GM12878 (cell line): ENCODE results near the gene GALNT12. TPM values are rescaled to one million over a fixed set of nuclear protein-coding genes. Genes with fewer than 3 reads are reported as not detected.

Experiments used
- ZBTB40 ChIP-seq: fragments of 450-650 bp; IDR thresholded peaks from 2 replicates; pipeline ENCODE4 v1.6.1; 2016; ENCODE audit warnings: mild to moderate bottlenecking, moderate library complexity, borderline replicate concordance
- polyA plus RNA-seq, 11 experiments: library from polyadenylated mRNA; depleted of rRNA in 4 of 11; unstranded in 6 of 11; stranded (reverse) in 5 of 11; fragments of >200 nt; fragmentation: Nextera tagmentation in 4 of 11; fragmentation: Illumina TruSeq in 1 of 11; extraction: Ambion mirVana in 4 of 11; extraction: Trizol in 1 of 11; gene quantifications; 1 replicate in 1 of 11; 2 replicates in 10 of 11; pipeline versions ENCODE4 v1.2.1 to v1.2.3, GENCODE V29; 2011 to 2016; ENCODE audit warnings: inconsistent platforms in 2 of 11, missing spikeins in 2 of 11, low read depth in 1 of 11
- total RNA-seq, 4 experiments: library from RNA; depleted of rRNA in 3 of 4; stranded (reverse); fragments of >200 nt in 3 of 4; fragmentation: Illumina TruSeq in 1 of 4; extraction: Trizol in 1 of 4; gene quantifications; 2 replicates each; pipeline versions ENCODE4 v1.2.1 to v1.2.3, GENCODE V29; 2013 to 2021

Gene GALNT12
- total and polyA plus RNA-seq, 10 of the 15 experiments (the other 5 are each of a cell fraction or from before 2014, with no cell fraction given), result 0.13 to 5.3 (median 3.2) TPM

- no peak for TF ChIP-seq ZBTB40
These were observed 92.1 kb downstream of the GALNT12 start (continued) for GRCh38 chr9:98899408-98900056.

Other genes with a start within 250 kb of the GALNT12 start
- 0.06 and 0.33 TPM in 2 replicates for gene GABBR2, start 98.7 kb upstream of the GALNT12 start, total RNA-seq (2014; rRNA removed)
- 0.04 and 0.05 TPM in 2 replicates for gene GABBR2, start 98.7 kb upstream of the GALNT12 start, total RNA-seq (2014; rRNA removed; fragmentation: Illumina TruSeq; extraction: Trizol)
- gene GABBR2, start 98.7 kb upstream of the GALNT12 start, total RNA-seq (2021), result 1.4 TPM in 1 of 2 replicates, not detected in the other
- not detected in 2 replicates for gene GABBR2, start 98.7 kb upstream of the GALNT12 start, polyA plus RNA-seq (2011; rRNA removed)
- 0.06 TPM in 1 of 2 replicates, not detected in the other for gene GABBR2, start 98.7 kb upstream of the GALNT12 start, polyA plus RNA-seq (2014; fragmentation: Illumina TruSeq; extraction: Trizol)
- under 1 TPM; 0.02 to 0.05 TPM for gene GABBR2, start 98.7 kb upstream of the GALNT12 start, polyA plus RNA-seq (2014; fragmentation: Nextera tagmentation; extraction: Ambion mirVana)
- 0.04 and 0.20 TPM in 2 replicates for gene GABBR2, start 98.7 kb upstream of the GALNT12 start, polyA plus RNA-seq (2014; rRNA removed)
- gene GABBR2, start 98.7 kb upstream of the GALNT12 start, polyA plus RNA-seq (2016; fragmentation: Nextera tagmentation; extraction: Ambion mirVana), result 1 to 10 TPM in 1 of 2 experiments, not detected in 1; 2.2 TPM
- gene ANKS6, start 11.1 kb upstream of the GALNT12 start, total RNA-seq (2014; rRNA removed), result 7.2 and 8.9 TPM in 2 replicates
- gene ANKS6, start 11.1 kb upstream of the GALNT12 start, total RNA-seq (2014; rRNA removed; fragmentation: Illumina TruSeq; extraction: Trizol), result 6.4 and 8.0 TPM in 2 replicates
- gene ANKS6, start 11.1 kb upstream of the GALNT12 start, total RNA-seq (2021), result 16.2 and 16.3 TPM in 2 replicates
- 3.4 and 5.1 TPM in 2 replicates for gene ANKS6, start 11.1 kb upstream of the GALNT12 start, polyA plus RNA-seq (2011; rRNA removed)
- 6.6 and 7.0 TPM in 2 replicates for gene ANKS6, start 11.1 kb upstream of the GALNT12 start, polyA plus RNA-seq (2014; fragmentation: Illumina TruSeq; extraction: Trizol)
- gene ANKS6, start 11.1 kb upstream of the GALNT12 start, polyA plus RNA-seq (2014; fragmentation: Nextera tagmentation; extraction: Ambion mirVana), result 1 to 10 TPM; 2.3 to 3.0 TPM
- gene ANKS6, start 11.1 kb upstream of the GALNT12 start, polyA plus RNA-seq (2014; rRNA removed), result 11.0 and 11.1 TPM in 2 replicates
- 1 to 10 TPM; 2.0 to 5.2 TPM for gene ANKS6, start 11.1 kb upstream of the GALNT12 start, polyA plus RNA-seq (2016; fragmentation: Nextera tagmentation; extraction: Ambion mirVana)
- gene COL15A1, start 136.2 kb downstream of the GALNT12 start, total RNA-seq (2014; rRNA removed), result 0.06 and 0.16 TPM in 2 replicates
- 0.05 and 0.13 TPM in 2 replicates for gene COL15A1, start 136.2 kb downstream of the GALNT12 start, total RNA-seq (2014; rRNA removed; fragmentation: Illumina TruSeq; extraction: Trizol)
- gene COL15A1, start 136.2 kb downstream of the GALNT12 start, total RNA-seq (2021), result 0.21 and 0.28 TPM in 2 replicates
- 0.01 TPM in 1 of 2 replicates, not detected in the other for gene COL15A1, start 136.2 kb downstream of the GALNT12 start, polyA plus RNA-seq (2011; rRNA removed)
- 0.07 and 0.21 TPM in 2 replicates for gene COL15A1, start 136.2 kb downstream of the GALNT12 start, polyA plus RNA-seq (2014; fragmentation: Illumina TruSeq; extraction: Trizol)
- under 1 TPM; 0.03 to 0.09 TPM for gene COL15A1, start 136.2 kb downstream of the GALNT12 start, polyA plus RNA-seq (2014; fragmentation: Nextera tagmentation; extraction: Ambion mirVana)
- 0.04 and 0.13 TPM in 2 replicates for gene COL15A1, start 136.2 kb downstream of the GALNT12 start, polyA plus RNA-seq (2014; rRNA removed)
- not detected for gene COL15A1, start 136.2 kb downstream of the GALNT12 start, polyA plus RNA-seq (2016; fragmentation: Nextera tagmentation; extraction: Ambion mirVana)